Astrocyte (in vitro differentiated cells and primary cell): ENCODE measurements around the gene TRIM56.

Source experiments
- EZH2 ChIP-seq: IDR thresholded peaks from 2 replicates; pipeline ENCODE4 v1.6.1; 2012; ENCODE audit warnings: mild to moderate bottlenecking, low read length, inconsistent platforms; ENCODE audit not compliant: insufficient read depth
- TF ChIP-seq, protein P1 (sequence below): IDR thresholded peaks from 2 replicates; pipeline ENCODE4 v1.5.1; 2011; ENCODE audit warnings: low read depth, mild to moderate bottlenecking, inconsistent platforms, low read length, moderate library complexity; ENCODE audit not compliant: insufficient read depth

GRCh38 chr7:101129603-101130117, 44.4 kb downstream of the TRIM56 start:
- TF ChIP-seq, protein P1, sequence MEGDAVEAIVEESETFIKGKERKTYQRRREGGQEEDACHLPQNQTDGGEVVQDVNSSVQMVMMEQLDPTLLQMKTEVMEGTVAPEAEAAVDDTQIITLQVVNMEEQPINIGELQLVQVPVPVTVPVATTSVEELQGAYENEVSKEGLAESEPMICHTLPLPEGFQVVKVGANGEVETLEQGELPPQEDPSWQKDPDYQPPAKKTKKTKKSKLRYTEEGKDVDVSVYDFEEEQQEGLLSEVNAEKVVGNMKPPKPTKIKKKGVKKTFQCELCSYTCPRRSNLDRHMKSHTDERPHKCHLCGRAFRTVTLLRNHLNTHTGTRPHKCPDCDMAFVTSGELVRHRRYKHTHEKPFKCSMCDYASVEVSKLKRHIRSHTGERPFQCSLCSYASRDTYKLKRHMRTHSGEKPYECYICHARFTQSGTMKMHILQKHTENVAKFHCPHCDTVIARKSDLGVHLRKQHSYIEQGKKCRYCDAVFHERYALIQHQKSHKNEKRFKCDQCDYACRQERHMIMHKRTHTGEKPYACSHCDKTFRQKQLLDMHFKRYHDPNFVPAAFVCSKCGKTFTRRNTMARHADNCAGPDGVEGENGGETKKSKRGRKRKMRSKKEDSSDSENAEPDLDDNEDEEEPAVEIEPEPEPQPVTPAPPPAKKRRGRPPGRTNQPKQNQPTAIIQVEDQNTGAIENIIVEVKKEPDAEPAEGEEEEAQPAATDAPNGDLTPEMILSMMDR, result no peak
- no peak for TF ChIP-seq EZH2
